HCT116 (cell line): ENCODE measurements around the gene ZBED1. TPM values are rescaled to one million over a fixed set of nuclear protein-coding genes. Genes with fewer than 3 reads are reported as not detected.
"Not testable (repeated sequence)": the region's sequence is repeated elsewhere in the genome, so short reads cannot be mapped to it uniquely, and the experiment has no call there.

Experiments
- ATAC-seq: fragments of 200-7000 bp; cut with Tn5 transposase; 2 replicates; pipeline ENCODE4 v1.9.1; 2020; ENCODE audit warnings: mild to moderate bottlenecking, moderate library complexity
- BruUV-seq: library from RNA; stranded (reverse); fragments of 400-500 nt; replicated peaks from 2 replicates; lab custom pipeline; 2021; lab: Mats Ljungman, UMichigan
- CTCF ChIA-PET: fragments of 300-600 bp; sonication (Branson Sonifier 250); formaldehyde crosslinking; loops from one replicate; lab custom pipeline; 2021; ENCODE audit warnings: antibody characterized with exemption; lab: Charles Lee
- POLR2A ChIA-PET: fragments of 300-600, 350-600 bp; sonication (Branson Sonifier 250); formaldehyde crosslinking; loops from one replicate; lab custom pipeline; 2021; ENCODE audit warnings: antibody characterized with exemption; lab: Charles Lee
- RAD21 ChIA-PET, 2 experiments: fragments of 300-600 bp; sonication (Branson Sonifier 250); formaldehyde crosslinking; loops; one replicate each; lab custom pipeline; 2023; ENCODE audit warnings: low total read pairs in 2 of 2; ENCODE audit not compliant: uncharacterized antibody in 2 of 2, unreplicated experiment in 2 of 2, low non-redundant PET in 1 of 2; lab: Charles Lee
- DNase-seq: peaks from one replicate; pipeline ENCODE4 v3.0.0-alpha.2; 2010; ENCODE audit warnings: low read depth, low spot score
- H2AFZ ChIP-seq: fragments of 200-600 bp; shearing (Covaris generic), sonication (generic); 2 replicates; pipeline ENCODE4 v1.6.1; 2017; ENCODE audit warnings: low read depth, mixed run types, mixed read lengths, antibody characterized with exemption, low read length; ENCODE audit not compliant: poor library complexity, severe bottlenecking
- H3K27ac ChIP-seq: 2 replicates; pipeline ENCODE4 v1.5.1; 2012; ENCODE audit warnings: low read depth, low read length
- H3K27me3 ChIP-seq: fragments of 200-600 bp; sonication (generic); 2 replicates; pipeline ENCODE4 v1.6.1; 2016; ENCODE audit warnings: mixed run types, low read length, mixed read lengths; ENCODE audit not compliant: insufficient read depth
- H3K36me3 ChIP-seq, 2 experiments: fragments of 200-500 bp in 1 of 2; fragments of 200-600 bp in 1 of 2; sonication (Bioruptor generic) in 1 of 2; sonication (generic) in 1 of 2; 2 replicates each; pipeline versions ENCODE4 v1.5.1 to v1.6.1; 2014 to 2016; ENCODE audit warnings: low read length in 2 of 2, inconsistent platforms in 1 of 2, mixed read lengths in 1 of 2, mixed run types in 1 of 2; ENCODE audit not compliant: insufficient read depth in 2 of 2, control insufficient read depth in 1 of 2
- H3K4me1 ChIP-seq, 2 experiments: fragments of 200-600 bp in 1 of 2; sonication (generic) in 1 of 2; 2 replicates each; pipeline versions ENCODE4 v1.5.1 to v1.6.1; 2012 to 2017; ENCODE audit warnings: low read length in 2 of 2, inconsistent platforms in 1 of 2, mild to moderate bottlenecking in 1 of 2, mixed read lengths in 1 of 2, mixed run types in 1 of 2, moderate library complexity in 1 of 2; ENCODE audit not compliant: insufficient read depth in 2 of 2, control insufficient read depth in 1 of 2
- H3K4me2 ChIP-seq: fragments of 200-600 bp; sonication (generic); 2 replicates; pipeline ENCODE4 v1.6.1; 2017; ENCODE audit warnings: mixed run types, low read length, mixed read lengths
- H3K4me3 ChIP-seq, 2 experiments: fragments of 200-600 bp in 1 of 2; sonication (generic) in 1 of 2; replicated peaks in 1 of 2; 2 replicates each; pipeline ENCODE4 v1.5.1; 2011 to 2016; ENCODE audit warnings: low read length in 2 of 2, control low read depth in 1 of 2, low read depth in 1 of 2, mild to moderate bottlenecking in 1 of 2, mixed read lengths in 1 of 2, mixed run types in 1 of 2
- H3K79me2 ChIP-seq: fragments of 200-600 bp; sonication (generic); 2 replicates; pipeline ENCODE4 v1.6.1; 2017; ENCODE audit warnings: mild to moderate bottlenecking, mixed run types, low read length, moderate library complexity, mixed read lengths; ENCODE audit not compliant: insufficient read depth
- H3K9ac ChIP-seq: fragments of 200-600 bp; sonication (generic); 2 replicates; pipeline ENCODE4 v1.6.1; 2016; ENCODE audit warnings: low read length, mixed read lengths
- H3K9me2 ChIP-seq: fragments of 200-600 bp; sonication (generic), shearing (Covaris generic); 2 replicates; pipeline ENCODE4 v1.6.1; 2017; ENCODE audit warnings: mixed run types, mild to moderate bottlenecking, moderate library complexity; ENCODE audit not compliant: insufficient read depth
- H3K9me3 ChIP-seq, 2 experiments: fragments of 200-500 bp in 1 of 2; fragments of 200-600 bp in 1 of 2; sonication (Bioruptor generic) in 1 of 2; sonication (generic) in 1 of 2; 2 replicates each; pipeline ENCODE4 v1.6.1; 2014 to 2017; ENCODE audit warnings: low read length in 2 of 2, mixed read lengths in 2 of 2, inconsistent platforms in 1 of 2, low read depth in 1 of 2, mild to moderate bottlenecking in 1 of 2, mixed run types in 1 of 2, moderate library complexity in 1 of 2; ENCODE audit not compliant: control insufficient read depth in 1 of 2, insufficient read depth in 1 of 2
- H4K20me1 ChIP-seq: fragments of 200-600 bp; sonication (generic), shearing (Covaris generic); 2 replicates; pipeline ENCODE4 v1.6.1; 2017; ENCODE audit warnings: mixed run types, mild to moderate bottlenecking, moderate library complexity; ENCODE audit not compliant: insufficient read depth
- EGR1 ChIP-seq: IDR thresholded peaks from 2 replicates; pipeline ENCODE4 v1.6.1; 2012; ENCODE audit warnings: low read depth
- JUND ChIP-seq: IDR thresholded peaks from 2 replicates; pipeline ENCODE4 v1.6.1; 2012
- POLR2AphosphoS5 ChIP-seq: IDR thresholded peaks from 2 replicates; pipeline ENCODE4 v1.6.1; 2011; ENCODE audit warnings: mild to moderate bottlenecking, low read depth, low read length, moderate library complexity
- REST ChIP-seq: IDR thresholded peaks from 2 replicates; pipeline ENCODE4 v1.6.1; 2012; ENCODE audit warnings: low read depth
- SIN3A ChIP-seq: IDR thresholded peaks from 2 replicates; pipeline ENCODE4 v1.6.1; 2012; ENCODE audit warnings: low read depth
- SP1 ChIP-seq: IDR thresholded peaks from 2 replicates; pipeline ENCODE4 v1.6.1; 2012; ENCODE audit warnings: low read depth
- YY1 ChIP-seq: IDR thresholded peaks from 2 replicates; pipeline ENCODE4 v1.6.1; 2011; ENCODE audit warnings: low read length, low read depth, moderate library complexity, mild to moderate bottlenecking; ENCODE audit not compliant: insufficient replicate concordance; ENCODE audit errors: extremely low read depth
- intact Hi-C: fragments of 100-400 bp; cut with micrococcal nuclease; formaldehyde crosslinking; loops from 2 replicates; pipeline ENCODE4 v1.10.0; 2022
- total RNA-seq: library from RNA; stranded (reverse); gene quantifications from one replicate; pipeline ENCODE4 v1.2.1, GENCODE V29; 2021; ENCODE audit not compliant: unreplicated experiment
- TF ChIP-seq, protein P1 (sequence below): IDR thresholded peaks from 2 replicates; pipeline ENCODE4 v1.6.1; 2012
- TF ChIP-seq, protein P2 (sequence below): IDR thresholded peaks from 2 replicates; pipeline ENCODE4 v1.6.1; 2011; ENCODE audit warnings: mild to moderate bottlenecking, low read length, moderate library complexity; ENCODE audit not compliant: insufficient replicate concordance; ENCODE audit errors: extremely low read depth

The ZBED1 gene
- total RNA-seq, 1 experiment from 2014 or later, result 21.0 TPM

- TF ChIP-seq YY1 (peak; percentile 49), REST (no peak), POLR2AphosphoS5 (peak; percentile 12; the same call in 1 of the 2 replicates), SIN3A (no peak), SP1 (no peak), EGR1 (no peak)
- TF ChIP-seq, protein P1, sequence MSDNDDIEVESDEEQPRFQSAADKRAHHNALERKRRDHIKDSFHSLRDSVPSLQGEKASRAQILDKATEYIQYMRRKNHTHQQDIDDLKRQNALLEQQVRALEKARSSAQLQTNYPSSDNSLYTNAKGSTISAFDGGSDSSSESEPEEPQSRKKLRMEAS, result no peak
Observed at GRCh38 chrX:2464677-2465166, 36.1 kb downstream of the ZBED1 start (continued).

- intact Hi-C loops, result loop anchor here (1.0 to 2.0 kb wide), 6 partner anchors 10 to 791 kb away; no protein-coding TSS in a partner anchor
- ATAC-seq (peak; percentile 71), DNase-seq (peak; percentile 99)
Observed at GRCh38 chrX:2463973-2464676, 36.7 kb downstream of the ZBED1 start.

GRCh38 chrX:2463481-2463880, 37.3 kb downstream of the ZBED1 start:
- Histone ChIP-seq H3K9ac (peak overlapping the region; percentile 69), H3K79me2 (peaks cover 36% of the 10 kb centered on the region), H3K27ac (peak overlapping the region; percentile 92), H3K4me3 (peak overlapping the region; percentile 47 to 57), H3K4me2 (peak overlapping the region; percentile 86), H3K4me1 (peaks cover 10 to 44% of the 10 kb centered on the region in 2 experiments; a peak in 3 of 4 replicates)
- DNase-seq, RAD21 ChIA-PET, H3K9me2 ChIP-seq, BruUV-seq, H3K36me3 ChIP-seq, CTCF ChIA-PET, H2AFZ ChIP-seq, H4K20me1 ChIP-seq, H3K9me3 ChIP-seq, intact Hi-C loops, POLR2A ChIA-PET, H3K27me3 ChIP-seq: not testable (repeated sequence)
- peak; percentile 17 for ATAC-seq

More at GRCh38 chrX:2463973-2464676, 36.7 kb downstream of the ZBED1 start:
- CTCF ChIA-PET, result no interaction called here
- Histone ChIP-seq H3K9me2 (no peaks in the 10 kb centered on the region), H3K4me1 (peaks cover 10 to 51% of the 10 kb centered on the region in 2 experiments; a peak in 3 of 4 replicates), H3K4me3 (peak overlapping the region; percentile 47 to 57), H4K20me1 (no peaks in the 10 kb centered on the region), H3K9ac (peak overlapping the region; percentile 69), H3K27ac (peak overlapping the region; percentile 92), H2AFZ (no peak overlapping the region), H3K9me3 (no peaks in the 10 kb centered on the region), H3K36me3 (no peaks in the 10 kb centered on the region), H3K4me2 (peak overlapping the region; percentile 86), H3K27me3 (no peaks in the 10 kb centered on the region), H3K79me2 (peaks cover 38% of the 10 kb centered on the region)
- RAD21 ChIA-PET, result no interaction called here
- peak; percentile 68 for TF ChIP-seq YY1
- TF ChIP-seq, protein P2, sequence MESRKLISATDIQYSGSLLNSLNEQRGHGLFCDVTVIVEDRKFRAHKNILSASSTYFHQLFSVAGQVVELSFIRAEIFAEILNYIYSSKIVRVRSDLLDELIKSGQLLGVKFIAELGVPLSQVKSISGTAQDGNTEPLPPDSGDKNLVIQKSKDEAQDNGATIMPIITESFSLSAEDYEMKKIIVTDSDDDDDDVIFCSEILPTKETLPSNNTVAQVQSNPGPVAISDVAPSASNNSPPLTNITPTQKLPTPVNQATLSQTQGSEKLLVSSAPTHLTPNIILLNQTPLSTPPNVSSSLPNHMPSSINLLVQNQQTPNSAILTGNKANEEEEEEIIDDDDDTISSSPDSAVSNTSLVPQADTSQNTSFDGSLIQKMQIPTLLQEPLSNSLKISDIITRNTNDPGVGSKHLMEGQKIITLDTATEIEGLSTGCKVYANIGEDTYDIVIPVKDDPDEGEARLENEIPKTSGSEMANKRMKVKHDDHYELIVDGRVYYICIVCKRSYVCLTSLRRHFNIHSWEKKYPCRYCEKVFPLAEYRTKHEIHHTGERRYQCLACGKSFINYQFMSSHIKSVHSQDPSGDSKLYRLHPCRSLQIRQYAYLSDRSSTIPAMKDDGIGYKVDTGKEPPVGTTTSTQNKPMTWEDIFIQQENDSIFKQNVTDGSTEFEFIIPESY, result peak; percentile 49
- no peak for TF ChIP-seq EGR1
- peak; percentile 37 for TF ChIP-seq POLR2AphosphoS5
- no peak for TF ChIP-seq JUND
- no TSS peak for BruUV-seq
- POLR2A ChIA-PET, result no interaction called here
